ENCODE data around the gene APP.

Gene APP

DNA sequence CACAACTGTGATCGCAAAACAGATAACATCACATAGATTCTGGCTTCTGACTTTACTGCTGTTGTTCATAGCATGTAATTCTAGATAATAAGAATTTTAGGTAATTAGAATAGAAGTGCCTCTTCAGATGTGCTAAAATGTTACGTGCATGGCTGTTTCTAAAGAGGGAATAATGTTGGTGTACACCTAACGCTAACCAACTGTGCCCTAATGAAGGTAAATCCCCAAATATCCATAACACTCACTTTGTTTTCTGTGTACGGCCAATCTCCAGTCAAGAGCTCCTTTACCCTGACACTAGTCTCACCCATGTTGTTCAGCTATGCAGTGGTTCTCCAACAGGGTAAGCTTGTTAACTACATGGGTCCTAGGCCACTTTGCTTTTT lies 44.4 kb downstream of the APP start:
- Histone ChIP-seq H3K27ac (ENCODE audit: low read depth, low read length) (no peak overlapping the region), H3F3A (ENCODE audit: control insufficient read depth, insufficient read depth) (no peaks in the 10 kb centered on the region), H3K36me3 (ENCODE audit: control insufficient read depth, low read length) (no peaks in the 10 kb centered on the region), H3K4me1 (ENCODE audit: control insufficient read depth, low read length) (no peaks in the 10 kb centered on the region), H3K4me3 (ENCODE audit: low read length) (no peak overlapping the region), H4K20me1 (ENCODE audit: control insufficient read depth, insufficient read depth, low read depth, low read length) (no peaks in the 10 kb centered on the region), H3K27me3 (ENCODE audit: control insufficient read depth, low read length) (no peaks in the 10 kb centered on the region), H3K79me2 (ENCODE audit: control insufficient read depth, low read length) (no peaks in the 10 kb centered on the region), H3K4me2 (ENCODE audit: low read length) (no peak overlapping the region), H3K9me2 (replicated peaks; ENCODE audit: control insufficient read depth, low read length) (no peaks in the 10 kb centered on the region), H3K9me3 (ENCODE audit: control insufficient read depth, insufficient read depth, low read length) (no peaks in the 10 kb centered on the region)
- TF ChIP-seq EZH2phosphoT487 (IDR thresholded peaks at IDR 0.05; ENCODE audit: borderline replicate concordance, low read length): no peak
- TF ChIP-seq, protein P1, sequence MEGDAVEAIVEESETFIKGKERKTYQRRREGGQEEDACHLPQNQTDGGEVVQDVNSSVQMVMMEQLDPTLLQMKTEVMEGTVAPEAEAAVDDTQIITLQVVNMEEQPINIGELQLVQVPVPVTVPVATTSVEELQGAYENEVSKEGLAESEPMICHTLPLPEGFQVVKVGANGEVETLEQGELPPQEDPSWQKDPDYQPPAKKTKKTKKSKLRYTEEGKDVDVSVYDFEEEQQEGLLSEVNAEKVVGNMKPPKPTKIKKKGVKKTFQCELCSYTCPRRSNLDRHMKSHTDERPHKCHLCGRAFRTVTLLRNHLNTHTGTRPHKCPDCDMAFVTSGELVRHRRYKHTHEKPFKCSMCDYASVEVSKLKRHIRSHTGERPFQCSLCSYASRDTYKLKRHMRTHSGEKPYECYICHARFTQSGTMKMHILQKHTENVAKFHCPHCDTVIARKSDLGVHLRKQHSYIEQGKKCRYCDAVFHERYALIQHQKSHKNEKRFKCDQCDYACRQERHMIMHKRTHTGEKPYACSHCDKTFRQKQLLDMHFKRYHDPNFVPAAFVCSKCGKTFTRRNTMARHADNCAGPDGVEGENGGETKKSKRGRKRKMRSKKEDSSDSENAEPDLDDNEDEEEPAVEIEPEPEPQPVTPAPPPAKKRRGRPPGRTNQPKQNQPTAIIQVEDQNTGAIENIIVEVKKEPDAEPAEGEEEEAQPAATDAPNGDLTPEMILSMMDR (IDR thresholded peaks at IDR 0.05; ENCODE audit: low read depth, low read length, poor library complexity, severe bottlenecking): no peak

DNA sequence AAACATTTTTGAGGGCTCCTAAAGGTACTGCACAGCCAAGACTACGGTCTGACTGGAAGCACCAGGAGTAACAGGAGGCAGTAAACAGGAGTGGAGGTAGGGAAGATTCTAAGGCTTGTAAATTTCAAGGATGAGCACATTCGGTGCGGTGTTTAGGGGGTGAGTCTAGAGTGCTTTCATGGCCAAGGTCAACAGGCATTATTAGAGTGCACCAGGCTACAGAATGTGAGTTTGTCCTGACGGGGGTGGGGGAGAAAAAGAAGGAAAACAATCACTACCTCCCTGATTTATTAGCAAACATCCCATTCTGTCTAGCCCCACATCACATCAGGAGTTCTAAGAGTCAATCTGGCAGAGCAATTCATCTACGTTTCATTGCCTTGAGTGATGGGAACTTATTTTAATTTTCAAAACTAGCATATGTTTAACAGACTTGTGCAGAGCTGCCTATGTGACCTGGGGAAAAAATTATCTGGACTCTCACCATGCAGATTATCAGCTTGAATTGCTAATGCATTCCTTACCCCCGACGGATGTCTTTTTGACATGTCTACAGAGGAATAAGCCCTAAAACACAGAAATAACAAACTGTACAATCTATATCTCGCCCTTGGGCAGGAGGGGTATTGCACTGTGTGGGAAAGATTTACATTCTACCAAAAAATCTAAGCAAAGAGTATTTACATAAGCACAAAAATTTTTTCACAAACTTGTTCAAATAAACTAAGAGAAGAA lies 45.0 kb downstream of the APP start:
- Histone ChIP-seq H3F3A (ENCODE audit: control insufficient read depth, insufficient read depth) (no peaks in the 10 kb centered on the region), H3K4me3 (ENCODE audit: low read length) (no peak overlapping the region), H3K36me3 (ENCODE audit: control insufficient read depth, low read length) (no peaks in the 10 kb centered on the region), H3K9me2 (replicated peaks; ENCODE audit: control insufficient read depth, low read length) (no peaks in the 10 kb centered on the region), H3K27ac (ENCODE audit: low read depth, low read length) (no peak overlapping the region), H3K4me1 (ENCODE audit: control insufficient read depth, low read length) (no peaks in the 10 kb centered on the region), H4K20me1 (ENCODE audit: control insufficient read depth, insufficient read depth, low read depth, low read length) (no peaks in the 10 kb centered on the region), H3K4me2 (ENCODE audit: low read length) (no peak overlapping the region), H3K79me2 (ENCODE audit: control insufficient read depth, low read length) (no peaks in the 10 kb centered on the region), H3K9me3 (ENCODE audit: control insufficient read depth, insufficient read depth, low read length) (no peaks in the 10 kb centered on the region), H3K27me3 (ENCODE audit: control insufficient read depth, low read length) (no peaks in the 10 kb centered on the region)
- TF ChIP-seq, protein P1 (IDR thresholded peaks at IDR 0.05; ENCODE audit: low read depth, low read length, poor library complexity, severe bottlenecking): no peak
- no peak for TF ChIP-seq EZH2phosphoT487 (IDR thresholded peaks at IDR 0.05; ENCODE audit: borderline replicate concordance, low read length)

DNA sequence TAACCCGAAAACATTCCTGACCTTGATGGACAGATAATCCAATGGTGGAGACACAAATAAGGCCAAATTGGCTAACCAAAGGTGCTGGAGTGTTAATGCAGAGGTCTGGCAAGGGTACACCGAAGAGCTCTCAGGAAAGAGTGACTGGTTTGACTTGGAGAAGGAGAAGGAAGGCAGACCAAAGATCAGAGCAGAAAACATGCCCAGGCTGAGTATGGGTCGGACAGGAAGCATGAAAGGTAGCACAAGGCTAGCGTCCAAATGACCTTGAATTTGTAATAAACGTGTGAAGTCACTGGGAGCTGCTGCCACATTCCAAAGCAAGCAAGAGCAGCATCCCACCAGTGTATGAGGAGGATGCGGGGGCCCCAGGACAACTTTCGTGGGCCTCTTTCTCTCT lies 45.7 kb downstream of the APP start:
- TF ChIP-seq EZH2phosphoT487 (IDR thresholded peaks at IDR 0.05; ENCODE audit: borderline replicate concordance, low read length): no peak
- TF ChIP-seq, protein P1 (IDR thresholded peaks at IDR 0.05; ENCODE audit: low read depth, low read length, poor library complexity, severe bottlenecking): no peak
- no peak overlapping the region for H3K4me2 ChIP-seq (ENCODE audit: low read length)
- no peaks in the 10 kb centered on the region for H3K79me2 ChIP-seq (ENCODE audit: control insufficient read depth, low read length)
- no peaks in the 10 kb centered on the region for H3K27me3 ChIP-seq (ENCODE audit: control insufficient read depth, low read length)
- H3K36me3 ChIP-seq (ENCODE audit: control insufficient read depth, low read length): no peaks in the 10 kb centered on the region
- H3K9me2 ChIP-seq (replicated peaks; ENCODE audit: control insufficient read depth, low read length): no peaks in the 10 kb centered on the region
- no peaks in the 10 kb centered on the region for H3K4me1 ChIP-seq (ENCODE audit: control insufficient read depth, low read length)
- H3K9me3 ChIP-seq (ENCODE audit: control insufficient read depth, insufficient read depth, low read length): no peaks in the 10 kb centered on the region
- H4K20me1 ChIP-seq (ENCODE audit: control insufficient read depth, insufficient read depth, low read depth, low read length): no peaks in the 10 kb centered on the region
- no peak overlapping the region for H3K4me3 ChIP-seq (ENCODE audit: low read length)
- H3F3A ChIP-seq (ENCODE audit: control insufficient read depth, insufficient read depth): no peaks in the 10 kb centered on the region
- H3K27ac ChIP-seq (ENCODE audit: low read depth, low read length): no peak overlapping the region

Measured in DOHH2 (cell line).